ENCODE measurements around the gene VPS52.

DNA sequence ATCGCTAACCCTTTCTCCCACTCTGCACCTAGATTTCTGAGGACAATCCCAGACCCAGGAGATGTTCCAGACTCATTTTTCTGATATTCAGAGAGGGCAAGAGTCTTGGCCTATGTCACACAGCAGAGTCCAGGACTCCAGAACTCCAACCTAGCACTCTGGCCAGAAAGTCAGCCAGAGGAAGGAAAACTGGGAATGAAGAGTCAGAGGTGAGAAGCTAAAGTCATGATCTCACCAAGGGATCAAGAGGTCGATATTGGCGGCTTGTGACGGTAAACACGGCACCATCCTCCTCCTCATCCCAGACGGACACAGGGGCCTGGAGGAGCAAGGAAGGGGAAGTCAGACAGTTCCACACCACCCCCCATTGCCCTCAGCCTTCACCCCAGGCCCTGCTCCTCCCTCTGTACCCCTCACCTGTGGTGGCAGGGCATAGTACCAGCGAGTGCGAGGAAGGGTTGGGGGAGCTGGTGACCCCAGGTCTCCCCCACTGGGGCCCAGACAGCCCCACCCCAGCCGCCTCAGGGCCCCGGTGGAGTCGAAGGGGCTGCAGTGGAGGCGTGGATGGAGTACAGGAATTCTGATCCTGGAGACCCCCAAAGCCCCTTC lies 25.2 kb upstream of the VPS52 start:
- TF ChIP-seq ZNF274 (IDR thresholded peaks at IDR 0.05; ENCODE audit: low read depth, low read length) (no peak), YY1 (IDR thresholded peaks at IDR 0.05; ENCODE audit: insufficient read depth, insufficient read length) (no peak)

All from NT2/D1 (cell line).